Measurements from ENCODE around the gene APEH.

The APEH gene

GRCh38 chr3:49703443-49703927 lies 29.3 kb downstream of the APEH start:
- Histone ChIP-seq H3K36me3 (replicated peaks) (peaks cover 27% of the 10 kb centered on the region), H3K4me3 (ENCODE audit: low read depth, low read length) (no peak overlapping the region), H3K27me3 (replicated peaks) (no peaks in the 10 kb centered on the region), H3K27ac (no peak overlapping the region)
- in situ Hi-C loops (cut with HindIII; ENCODE audit: low pct_ligation_motif_present, low sequenced_read_pairs), result no loop called here
- DNase-seq, result peak; percentile 54
- peak; percentile 91 for TF ChIP-seq CTCF (IDR thresholded peaks at IDR 0.05; ENCODE audit: low read depth, low read length, missing control alignments)

- Histone ChIP-seq H3K36me3 (replicated peaks) (peaks cover 27% of the 10 kb centered on the region), H3K27ac (no peak overlapping the region), H3K27me3 (replicated peaks) (no peaks in the 10 kb centered on the region), H3K4me3 (ENCODE audit: low read depth, low read length) (no peak overlapping the region)
- no peak for DNase-seq
- in situ Hi-C loops (cut with HindIII; ENCODE audit: low pct_ligation_motif_present, low sequenced_read_pairs), result no loop called here
- TF ChIP-seq CTCF (IDR thresholded peaks at IDR 0.05; ENCODE audit: low read depth, low read length, missing control alignments), result no peak
These were observed 29.8 kb downstream of the APEH start for GRCh38 chr3:49703956-49704355.

GRCh38 chr3:49704629-49705028 lies 30.5 kb downstream of the APEH start:
- Histone ChIP-seq H3K4me3 (ENCODE audit: low read depth, low read length) (no peak overlapping the region), H3K36me3 (replicated peaks) (peaks cover 27% of the 10 kb centered on the region), H3K27me3 (replicated peaks) (no peaks in the 10 kb centered on the region), H3K27ac (no peak overlapping the region)
- no peak for DNase-seq
- TF ChIP-seq CTCF (IDR thresholded peaks at IDR 0.05; ENCODE audit: low read depth, low read length, missing control alignments), result no peak
- in situ Hi-C loops (cut with HindIII; ENCODE audit: low pct_ligation_motif_present, low sequenced_read_pairs), result no loop called here

- no peaks in the 10 kb centered on the region for H3K27me3 ChIP-seq (replicated peaks)
- in situ Hi-C loops (cut with HindIII; ENCODE audit: low pct_ligation_motif_present, low sequenced_read_pairs), result no loop called here
- no peak for TF ChIP-seq CTCF (IDR thresholded peaks at IDR 0.05; ENCODE audit: low read depth, low read length, missing control alignments)
- H3K36me3 ChIP-seq (replicated peaks), result peaks cover 22% of the 10 kb centered on the region
- no peak for DNase-seq
- no peak overlapping the region for H3K4me3 ChIP-seq (ENCODE audit: low read depth, low read length)
- no peak overlapping the region for H3K27ac ChIP-seq
These were observed 31.3 kb downstream of the APEH start for GRCh38 chr3:49705390-49705960.

- H3K27ac ChIP-seq, result no peak overlapping the region
- in situ Hi-C loops (cut with HindIII; ENCODE audit: low pct_ligation_motif_present, low sequenced_read_pairs), result no loop called here
- H3K36me3 ChIP-seq (replicated peaks), result peaks cover 17% of the 10 kb centered on the region
- H3K4me3 ChIP-seq (ENCODE audit: low read depth, low read length), result no peak overlapping the region
- DNase-seq, result no peak
- H3K27me3 ChIP-seq (replicated peaks), result no peaks in the 10 kb centered on the region
- TF ChIP-seq CTCF (IDR thresholded peaks at IDR 0.05; ENCODE audit: low read depth, low read length, missing control alignments), result no peak
These were observed 32.4 kb downstream of the APEH start for GRCh38 chr3:49706456-49707112.
